ENCODE results near the gene SLC13A4. TPM values are rescaled to one million over a fixed set of nuclear protein-coding genes. Genes with fewer than 3 reads are reported as not detected.
"Not testable (repeated sequence)": the region's sequence is repeated elsewhere in the genome, so short reads cannot be mapped to it uniquely, and the experiment has no call there.

The SLC13A4 gene
- total RNA-seq, 5 donors from 2014 or later (not counting 1 experiment from before 2014, with no cell fraction given), result not detected

DNA sequence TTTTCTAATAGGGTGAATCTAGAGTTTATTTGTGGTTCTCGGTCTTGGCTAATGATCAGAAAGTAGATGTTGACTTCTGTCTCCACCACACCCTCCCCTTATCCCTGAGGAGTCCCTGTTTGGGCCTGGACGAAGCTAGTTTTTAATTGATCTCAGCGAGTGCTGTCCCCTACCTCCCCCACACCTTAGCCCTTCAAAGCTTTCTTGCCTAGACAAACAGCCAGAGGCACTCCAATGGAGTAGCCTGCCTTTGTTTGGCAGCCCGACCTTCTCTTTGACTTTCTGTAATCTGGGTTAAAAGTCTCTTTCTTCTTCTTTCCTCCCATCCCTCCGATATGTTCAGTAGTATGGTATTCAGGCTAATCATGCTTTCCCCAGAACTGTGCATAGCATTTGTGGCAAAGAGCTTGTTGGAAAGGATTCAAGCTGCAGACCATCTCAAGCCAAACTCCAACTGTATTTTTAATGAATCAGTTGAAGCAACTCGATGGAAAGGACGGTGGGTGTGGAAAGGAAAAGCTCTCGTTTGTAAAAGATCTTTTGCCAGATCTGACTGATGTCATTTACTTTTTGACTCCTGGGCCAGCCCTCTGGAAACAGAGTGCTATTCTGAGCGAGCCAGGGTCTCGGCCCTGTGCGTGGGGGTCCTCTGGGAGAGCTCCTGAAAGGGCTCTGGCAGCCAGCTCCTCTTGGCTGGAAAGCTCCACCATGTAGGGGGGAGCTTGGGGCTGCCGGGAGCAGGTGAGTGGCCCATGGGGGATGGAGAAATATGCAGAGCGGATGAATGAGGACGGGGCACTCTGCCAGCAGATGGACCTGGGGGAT, 16.1 kb upstream of the SLC13A4 start:
- H3K27ac Mint-ChIP-seq, result no peak overlapping the region
- Histone ChIP-seq H3K27ac (ENCODE audit: low read length) (no peak overlapping the region), H3K4me1 (ENCODE audit: control insufficient read depth in 1 of 2, extremely low read depth in 1 of 2, insufficient read depth in 2 of 2, low read length in 2 of 2) (no peaks in the 10 kb centered on the region), H3K4me3 (ENCODE audit: control insufficient read depth in 1 of 2, extremely low read depth in 1 of 2, low read length in 1 of 2) (no peak overlapping the region), H3K9me3 (no peaks in the 10 kb centered on the region), H3K36me3 (ENCODE audit: control insufficient read depth in 2 of 2, extremely low read depth in 1 of 2, insufficient read depth in 1 of 2, low read length in 1 of 2) (no peaks in the 10 kb centered on the region), H3K27me3 (replicated peaks in 1 of 2; ENCODE audit: control insufficient read depth in 2 of 2, extremely low read depth in 1 of 2, insufficient read depth in 2 of 2, low read length in 1 of 2) (peaks cover 0 to 9% of the 10 kb centered on the region in 2 experiments)
- H3K4me1 Mint-ChIP-seq, result no peaks in the 10 kb centered on the region
- H3K36me3 Mint-ChIP-seq, result no peaks in the 10 kb centered on the region
- no peak for DNase-seq
- WGBS (ENCODE audit: insufficient coverage), result 73% methylated on average over 7 of the region's 14 CpGs
- ChIA-PET POLR2A (no interaction called here), CTCF (no interaction called here)
- H3K27me3 Mint-ChIP-seq, result peaks cover 10 to 22% of the 10 kb centered on the region in 2 donors
- H3K4me3 Mint-ChIP-seq, result no peak overlapping the region
- no peak for ATAC-seq (replicated peaks in 1 of 4)
- no peaks in the 10 kb centered on the region for H3K9me3 Mint-ChIP-seq

DNA sequence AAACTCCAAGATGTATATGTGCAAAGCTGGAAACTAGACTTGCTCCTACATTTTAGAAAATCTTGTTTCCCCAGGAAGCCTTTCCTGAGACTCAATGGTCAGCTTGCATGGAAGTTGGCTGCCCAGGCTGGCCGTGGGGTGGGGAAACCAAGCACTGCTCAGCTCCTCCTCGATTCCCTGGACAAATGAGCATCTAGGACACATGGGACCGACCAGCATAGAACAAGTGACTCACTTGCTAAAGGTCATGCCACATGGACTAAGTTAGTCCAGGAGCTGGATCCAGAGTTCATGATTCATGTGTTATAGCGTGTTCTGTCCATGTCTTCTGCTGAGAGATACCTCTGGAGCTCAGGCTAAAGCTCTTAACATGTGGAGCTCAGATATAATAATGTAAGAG, 14.4 kb upstream of the SLC13A4 start:
- POLR2A ChIA-PET, result no interaction called here
- no peak for DNase-seq
- H3K9me3 Mint-ChIP-seq, result no peaks in the 10 kb centered on the region
- ATAC-seq (replicated peaks in 1 of 4), result no peak
- H3K36me3 ChIP-seq (ENCODE audit: control insufficient read depth in 2 of 2, extremely low read depth in 1 of 2, insufficient read depth in 1 of 2, low read length in 1 of 2), result no peaks in the 10 kb centered on the region
- no peaks in the 10 kb centered on the region for H3K4me1 ChIP-seq (ENCODE audit: control insufficient read depth in 1 of 2, extremely low read depth in 1 of 2, insufficient read depth in 2 of 2, low read length in 2 of 2)
- H3K27ac Mint-ChIP-seq, result no peak overlapping the region
- H3K4me1 Mint-ChIP-seq, result no peaks in the 10 kb centered on the region
- H3K36me3 Mint-ChIP-seq, result no peaks in the 10 kb centered on the region
- CTCF ChIA-PET, result no interaction called here
- no peaks in the 10 kb centered on the region for H3K9me3 ChIP-seq
- H3K27me3 ChIP-seq (replicated peaks in 1 of 2; ENCODE audit: control insufficient read depth in 2 of 2, extremely low read depth in 1 of 2, insufficient read depth in 2 of 2, low read length in 1 of 2), result peaks cover 0 to 6% of the 10 kb centered on the region in 2 experiments
- H3K27ac ChIP-seq (ENCODE audit: low read length), result no peak overlapping the region
- WGBS (ENCODE audit: insufficient coverage), result 72% methylated on average over 4 of the region's 4 CpGs
- H3K4me3 ChIP-seq (ENCODE audit: control insufficient read depth in 1 of 2, extremely low read depth in 1 of 2, low read length in 1 of 2), result no peak overlapping the region
- no peak overlapping the region for H3K4me3 Mint-ChIP-seq
- peaks cover 14 to 15% of the 10 kb centered on the region in 2 donors for H3K27me3 Mint-ChIP-seq

DNA sequence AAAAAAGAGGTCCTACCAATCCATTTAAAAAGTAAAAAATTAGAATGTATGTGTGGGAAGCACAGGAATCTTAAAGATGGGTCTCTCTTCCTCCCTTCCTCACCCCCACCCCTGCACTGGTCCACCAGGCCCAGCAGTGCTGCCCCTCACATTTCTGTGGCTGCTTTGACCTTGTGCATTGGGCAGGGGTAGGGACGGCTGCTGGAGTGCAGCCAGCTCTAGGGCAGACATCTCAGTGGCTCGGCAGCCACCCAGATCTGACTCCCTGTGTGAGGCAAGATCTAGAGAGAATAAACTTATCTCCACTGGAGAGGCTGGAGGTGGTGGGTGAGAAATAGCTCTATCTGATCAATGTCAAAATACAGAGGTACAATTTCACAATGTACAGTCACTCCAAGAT, 13.9 kb upstream of the SLC13A4 start:
- Histone ChIP-seq H3K27ac (ENCODE audit: low read length) (no peak overlapping the region), H3K4me1 (ENCODE audit: control insufficient read depth in 1 of 2, extremely low read depth in 1 of 2, insufficient read depth in 2 of 2, low read length in 2 of 2) (no peaks in the 10 kb centered on the region), H3K4me3 (ENCODE audit: control insufficient read depth in 1 of 2, extremely low read depth in 1 of 2, low read length in 1 of 2) (no peak overlapping the region), H3K27me3 (replicated peaks in 1 of 2; ENCODE audit: control insufficient read depth in 2 of 2, extremely low read depth in 1 of 2, insufficient read depth in 2 of 2, low read length in 1 of 2) (peaks cover 0 to 10% of the 10 kb centered on the region in 2 experiments), H3K36me3 (ENCODE audit: control insufficient read depth in 2 of 2, extremely low read depth in 1 of 2, insufficient read depth in 1 of 2, low read length in 1 of 2) (no peaks in the 10 kb centered on the region), H3K9me3 (no peaks in the 10 kb centered on the region)
- DNase-seq (no peak), ATAC-seq (replicated peaks in 1 of 4) (no peak)
- no peak overlapping the region for H3K4me3 Mint-ChIP-seq
- no peaks in the 10 kb centered on the region for H3K36me3 Mint-ChIP-seq
- H3K4me1 Mint-ChIP-seq, result no peaks in the 10 kb centered on the region
- ChIA-PET POLR2A (no interaction called here), CTCF (interaction anchor here in 1 of 2 donors (0.6 kb wide), 1 partner anchor 55 kb away, joined by 4 read pairs; no protein-coding TSS in a partner anchor)
- 88% methylated on average over 1 of the region's 2 CpGs for WGBS (ENCODE audit: insufficient coverage)
- peaks cover 14% of the 10 kb centered on the region in 2 donors for H3K27me3 Mint-ChIP-seq
- no peak overlapping the region for H3K27ac Mint-ChIP-seq
- no peaks in the 10 kb centered on the region for H3K9me3 Mint-ChIP-seq

DNA sequence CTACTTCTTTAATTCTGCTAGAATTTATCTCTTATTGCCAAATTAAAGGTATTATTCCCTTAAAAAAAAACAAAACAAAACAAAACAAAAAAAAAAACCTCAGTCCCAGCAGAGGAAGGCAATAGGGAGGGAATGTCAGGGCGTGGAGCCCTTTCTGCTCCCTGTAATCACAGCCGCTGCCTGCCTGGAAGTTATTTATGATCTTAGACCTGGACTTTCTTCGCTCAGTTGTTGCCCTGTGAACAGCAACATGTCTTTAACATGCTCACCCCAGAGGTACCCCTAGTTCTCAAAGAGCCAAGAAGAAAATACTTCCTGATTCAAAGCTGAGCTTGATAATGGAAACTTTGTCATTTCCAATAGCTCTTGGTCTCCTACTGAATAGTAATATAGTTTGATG, 12.9 kb upstream of the SLC13A4 start:
- H3K9me3 ChIP-seq, result no peaks in the 10 kb centered on the region
- no peak for DNase-seq
- H3K4me1 Mint-ChIP-seq, result no peaks in the 10 kb centered on the region
- no peak for ATAC-seq (replicated peaks in 1 of 4)
- no peaks in the 10 kb centered on the region for H3K36me3 ChIP-seq (ENCODE audit: control insufficient read depth in 2 of 2, extremely low read depth in 1 of 2, insufficient read depth in 1 of 2, low read length in 1 of 2)
- no peak overlapping the region for H3K4me3 ChIP-seq (ENCODE audit: control insufficient read depth in 1 of 2, extremely low read depth in 1 of 2, low read length in 1 of 2)
- H3K27me3 ChIP-seq (replicated peaks in 1 of 2; ENCODE audit: control insufficient read depth in 2 of 2, extremely low read depth in 1 of 2, insufficient read depth in 2 of 2, low read length in 1 of 2), result peaks cover 0 to 15% of the 10 kb centered on the region in 2 experiments
- CTCF ChIA-PET, result no interaction called here
- peaks cover 14% of the 10 kb centered on the region in 2 donors for H3K27me3 Mint-ChIP-seq
- WGBS (ENCODE audit: insufficient coverage), result 73% methylated on average over 2 of the region's 3 CpGs
- H3K4me3 Mint-ChIP-seq, result no peak overlapping the region
- H3K4me1 ChIP-seq (ENCODE audit: control insufficient read depth in 1 of 2, extremely low read depth in 1 of 2, insufficient read depth in 2 of 2, low read length in 2 of 2), result no peaks in the 10 kb centered on the region
- H3K27ac ChIP-seq (ENCODE audit: low read length), result no peak overlapping the region
- POLR2A ChIA-PET, result no interaction called here
- H3K9me3 Mint-ChIP-seq, result no peaks in the 10 kb centered on the region
- H3K27ac Mint-ChIP-seq, result no peak overlapping the region
- H3K36me3 Mint-ChIP-seq, result no peaks in the 10 kb centered on the region

DNA sequence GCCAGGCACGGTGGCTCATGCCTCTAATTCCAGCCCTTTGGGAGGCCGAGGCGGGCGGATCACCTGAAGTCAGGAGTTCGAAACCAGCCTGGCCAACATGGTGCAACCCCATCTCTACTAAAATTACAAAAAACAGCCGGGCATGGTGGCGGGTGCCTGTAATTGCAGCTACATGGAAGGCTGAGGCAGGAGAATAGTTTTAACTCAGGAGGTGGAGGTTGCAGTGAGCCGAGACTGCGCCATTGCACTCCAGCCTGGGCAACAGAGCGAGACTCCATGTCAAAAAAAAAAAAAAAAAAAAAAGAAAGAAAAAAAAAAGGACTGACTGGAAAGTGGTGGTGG, 9.3 kb upstream of the SLC13A4 start:
- H3K4me1 Mint-ChIP-seq; H3K4me3 Mint-ChIP-seq; H3K36me3 Mint-ChIP-seq; H3K9me3 Mint-ChIP-seq; H3K4me1 ChIP-seq (ENCODE audit: control insufficient read depth in 1 of 2, extremely low read depth in 1 of 2, insufficient read depth in 2 of 2, low read length in 2 of 2); H3K27me3 Mint-ChIP-seq; H3K4me3 ChIP-seq (ENCODE audit: control insufficient read depth in 1 of 2, extremely low read depth in 1 of 2, low read length in 1 of 2); H3K9me3 ChIP-seq; DNase-seq; H3K27ac ChIP-seq (ENCODE audit: low read length); H3K36me3 ChIP-seq (ENCODE audit: control insufficient read depth in 2 of 2, extremely low read depth in 1 of 2, insufficient read depth in 1 of 2, low read length in 1 of 2); POLR2A ChIA-PET; CTCF ChIA-PET; ATAC-seq (replicated peaks in 1 of 4); H3K27ac Mint-ChIP-seq: not testable (repeated sequence)
- 100% methylated on average over 1 of the region's 10 CpGs for WGBS (ENCODE audit: insufficient coverage)
- H3K27me3 ChIP-seq (replicated peaks in 1 of 2; ENCODE audit: control insufficient read depth in 2 of 2, extremely low read depth in 1 of 2, insufficient read depth in 2 of 2, low read length in 1 of 2), result peaks cover 0 to 15% of the 10 kb centered on the region in 2 experiments

DNA sequence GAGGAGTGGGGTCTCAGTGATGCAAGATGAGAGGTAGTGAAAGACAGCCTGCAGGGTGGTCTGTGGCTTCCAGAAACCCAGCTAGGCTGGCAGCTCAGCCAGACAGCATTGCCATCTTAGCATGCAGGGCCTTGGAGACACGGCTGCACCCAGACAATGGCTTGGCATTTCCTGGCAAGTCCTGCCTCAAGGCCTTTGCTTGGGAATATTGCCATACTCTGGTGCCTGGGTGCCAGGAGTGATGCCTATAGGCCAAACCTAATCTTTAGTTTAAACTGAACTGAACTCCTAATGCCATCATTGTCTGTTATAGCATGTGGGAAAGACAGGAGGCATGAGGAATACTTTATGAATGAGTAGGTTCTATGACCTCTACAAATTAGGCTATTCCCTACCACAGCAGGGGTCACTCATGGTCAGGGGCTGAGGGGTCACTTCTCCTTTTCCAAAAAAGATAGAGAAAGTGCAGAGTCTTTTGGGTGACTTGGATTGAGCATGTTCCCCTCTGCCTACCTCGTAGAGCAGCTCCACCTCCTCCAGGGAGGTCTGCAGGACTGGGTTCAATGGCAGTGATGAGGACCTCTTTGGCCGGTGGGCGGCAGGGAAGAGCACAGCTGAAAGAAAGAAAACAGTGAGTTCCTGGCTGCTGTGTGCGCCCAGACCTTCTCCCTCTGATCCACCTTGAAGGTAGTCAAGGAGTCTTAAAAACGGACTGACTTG, 8.8 kb upstream of the SLC13A4 start:
- Mint-ChIP-seq H3K4me1 (no peaks in the 10 kb centered on the region), H3K27me3 (peaks cover 4 to 7% of the 10 kb centered on the region in 2 donors), H3K27ac (no peak overlapping the region), H3K4me3 (no peak overlapping the region), H3K9me3 (no peaks in the 10 kb centered on the region), H3K36me3 (no peaks in the 10 kb centered on the region)
- no peak overlapping the region for H3K27ac ChIP-seq (ENCODE audit: low read length)
- peaks cover 0 to 12% of the 10 kb centered on the region in 2 experiments for H3K27me3 ChIP-seq (replicated peaks in 1 of 2; ENCODE audit: control insufficient read depth in 2 of 2, extremely low read depth in 1 of 2, insufficient read depth in 2 of 2, low read length in 1 of 2)
- H3K36me3 ChIP-seq (ENCODE audit: control insufficient read depth in 2 of 2, extremely low read depth in 1 of 2, insufficient read depth in 1 of 2, low read length in 1 of 2), result no peaks in the 10 kb centered on the region
- 87% methylated on average over 6 of the region's 6 CpGs for WGBS (ENCODE audit: insufficient coverage)
- DNase-seq (no peak), ATAC-seq (replicated peaks in 1 of 4) (no peak)
- ChIA-PET POLR2A (no interaction called here), CTCF (no interaction called here)
- no peaks in the 10 kb centered on the region for H3K9me3 ChIP-seq
- H3K4me3 ChIP-seq (ENCODE audit: control insufficient read depth in 1 of 2, extremely low read depth in 1 of 2, low read length in 1 of 2), result no peak overlapping the region
- H3K4me1 ChIP-seq (ENCODE audit: control insufficient read depth in 1 of 2, extremely low read depth in 1 of 2, insufficient read depth in 2 of 2, low read length in 2 of 2), result no peaks in the 10 kb centered on the region

Measured in T-cell (primary cell).